NCI-H524 (cell line): ENCODE results near the gene SPR.
A peak's percentile ranks its signal among the peaks of the same experiment; 100 is the strongest.

Source experiments
- DNase-seq, 2 experiments: peaks; one replicate each; lab custom pipeline; 2025; lab: John Stamatoyannopoulos, UW

Gene SPR

DNA sequence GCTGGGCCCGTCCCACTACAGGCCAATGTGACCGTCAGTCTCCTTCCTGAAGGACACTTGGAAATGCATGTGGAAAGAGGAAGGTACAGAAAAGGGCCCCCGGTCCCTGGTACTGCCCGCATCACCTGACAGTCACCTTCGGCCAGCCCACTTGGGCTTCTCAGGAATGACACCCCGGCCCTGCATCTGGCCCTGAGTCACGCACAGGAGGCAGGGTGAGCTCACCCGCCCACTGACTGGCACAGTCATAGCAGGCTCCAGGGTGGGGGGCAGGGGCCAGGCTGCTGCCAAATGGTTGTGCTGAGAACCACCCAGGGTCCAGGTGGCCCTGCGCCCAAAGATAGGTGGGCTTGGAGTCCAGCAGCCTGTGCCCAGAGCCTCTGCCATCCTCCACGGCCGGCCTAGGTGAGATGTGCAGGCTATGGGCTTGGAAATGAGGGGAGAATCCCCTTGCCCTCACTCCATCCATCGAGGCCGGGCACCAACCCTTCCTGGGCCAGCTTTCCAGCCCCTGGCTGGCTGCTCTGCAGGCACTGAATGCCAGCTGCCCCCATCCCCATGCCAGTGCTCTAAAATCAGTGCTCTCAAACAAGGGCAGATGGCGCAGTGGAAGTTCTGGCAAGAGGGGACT is 44.2 kb downstream of the SPR start:
- DNase-seq, result no peak

DNA sequence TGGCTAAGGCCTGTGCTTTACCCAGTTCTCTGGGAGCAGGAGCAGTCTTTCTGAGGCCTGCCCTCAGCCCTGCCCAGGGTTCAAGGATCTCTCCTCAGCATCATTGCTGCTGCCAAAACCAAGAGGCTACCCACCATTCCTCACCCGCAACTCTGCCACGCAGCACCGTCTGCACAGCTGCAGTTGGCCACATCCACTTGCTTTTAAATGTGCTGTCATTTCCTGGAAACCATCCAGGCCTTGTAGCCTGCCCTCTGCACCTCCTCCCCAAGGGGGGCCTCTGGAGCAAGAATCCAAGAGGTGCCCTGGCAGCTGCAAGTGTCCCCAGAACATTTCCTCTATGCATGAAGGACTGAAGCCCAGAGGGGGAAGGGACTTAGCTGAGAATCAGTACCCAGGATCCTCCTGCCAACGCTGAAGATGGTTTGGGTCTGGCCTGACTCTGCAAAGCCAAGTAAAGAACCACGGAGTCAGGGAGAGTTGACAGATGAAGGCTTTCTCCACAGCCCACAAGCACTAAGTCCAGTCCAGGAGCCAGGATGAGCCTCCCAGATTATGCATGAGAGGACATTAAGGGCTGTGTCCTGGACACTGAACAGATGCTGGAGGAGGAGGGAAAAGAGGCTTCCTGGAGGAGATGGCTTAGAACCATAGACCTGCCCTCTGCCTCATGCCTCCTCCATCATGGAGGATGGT is 45.0 kb downstream of the SPR start:
- DNase-seq, result no peak

- DNase-seq, result no peak
Measured at GRCh38 chr2:72932805-72933204, 45.6 kb downstream of the SPR start.

DNA sequence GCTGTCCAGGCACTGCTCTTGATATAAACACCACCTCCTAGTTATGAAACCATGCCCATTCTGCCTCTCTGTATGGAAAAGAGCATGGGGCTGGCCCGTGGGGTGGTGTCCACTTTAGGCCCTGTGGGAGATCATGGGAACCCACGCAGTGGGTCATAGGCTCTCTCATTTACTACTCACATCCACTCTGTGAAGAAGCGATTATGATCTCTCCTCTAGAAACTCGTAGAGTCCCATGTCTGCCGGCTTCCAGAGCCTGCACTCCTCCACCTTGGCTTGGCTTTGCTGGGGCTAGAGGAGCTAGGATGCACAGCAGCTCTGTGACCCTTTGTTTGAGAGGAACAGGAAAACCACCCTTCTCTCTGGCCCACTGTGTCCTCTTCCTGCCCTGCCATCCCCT is 46.0 kb downstream of the SPR start:
- no peak for DNase-seq

DNA sequence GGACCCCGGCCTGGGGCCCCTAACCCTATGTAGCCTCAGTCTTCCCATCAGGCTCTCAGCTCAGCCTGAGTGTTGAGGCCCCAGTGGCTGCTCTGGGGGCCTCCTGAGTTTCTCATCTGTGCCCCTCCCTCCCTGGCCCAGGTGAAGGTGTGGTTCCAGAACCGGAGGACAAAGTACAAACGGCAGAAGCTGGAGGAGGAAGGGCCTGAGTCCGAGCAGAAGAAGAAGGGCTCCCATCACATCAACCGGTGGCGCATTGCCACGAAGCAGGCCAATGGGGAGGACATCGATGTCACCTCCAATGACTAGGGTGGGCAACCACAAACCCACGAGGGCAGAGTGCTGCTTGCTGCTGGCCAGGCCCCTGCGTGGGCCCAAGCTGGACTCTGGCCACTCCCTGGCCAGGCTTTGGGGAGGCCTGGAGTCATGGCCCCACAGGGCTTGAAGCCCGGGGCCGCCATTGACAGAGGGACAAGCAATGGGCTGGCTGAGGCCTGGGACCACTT is 46.5 kb downstream of the SPR start:
- no peak for DNase-seq

- no peak for DNase-seq
Measured at GRCh38 chr2:72934683-72935610, 47.7 kb downstream of the SPR start.

- DNase-seq, result no peak
Measured at GRCh38 chr2:72935611-72935957, 48.4 kb downstream of the SPR start.

DNA sequence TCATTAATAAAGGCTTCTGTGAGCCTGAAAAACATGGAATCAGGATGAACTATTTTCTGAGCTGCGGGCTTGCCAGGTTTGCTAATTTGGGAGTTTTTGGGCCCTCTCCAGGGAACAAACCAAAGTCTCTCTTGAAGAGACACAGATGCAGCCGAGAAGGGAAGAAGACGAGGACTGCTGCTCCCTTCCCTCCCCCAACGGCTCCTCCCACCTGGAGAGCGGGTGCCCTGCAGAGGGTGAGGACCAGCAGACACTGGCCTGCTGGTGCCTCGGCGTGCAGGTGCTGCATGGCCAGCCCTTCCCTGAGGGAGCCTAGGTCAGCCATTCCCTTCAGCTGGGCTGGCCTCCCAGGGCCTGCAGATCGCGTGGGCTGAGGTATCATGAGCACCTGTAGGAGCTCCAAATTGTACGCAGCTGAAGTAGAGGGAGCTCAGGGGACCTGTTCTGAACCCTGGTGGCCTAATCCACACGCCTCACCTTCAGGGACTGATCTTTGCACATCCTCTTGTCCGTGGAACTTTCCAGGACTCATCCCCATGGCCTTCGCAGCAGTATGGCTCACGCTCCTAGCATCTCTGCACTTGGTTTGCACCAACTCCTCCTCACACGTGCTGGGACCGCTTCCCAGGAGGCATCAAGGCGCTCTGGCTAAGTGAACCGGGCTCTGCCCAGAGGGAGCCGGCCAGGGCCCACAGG is 49.6 kb downstream of the SPR start:
- DNase-seq, result no peak

DNA sequence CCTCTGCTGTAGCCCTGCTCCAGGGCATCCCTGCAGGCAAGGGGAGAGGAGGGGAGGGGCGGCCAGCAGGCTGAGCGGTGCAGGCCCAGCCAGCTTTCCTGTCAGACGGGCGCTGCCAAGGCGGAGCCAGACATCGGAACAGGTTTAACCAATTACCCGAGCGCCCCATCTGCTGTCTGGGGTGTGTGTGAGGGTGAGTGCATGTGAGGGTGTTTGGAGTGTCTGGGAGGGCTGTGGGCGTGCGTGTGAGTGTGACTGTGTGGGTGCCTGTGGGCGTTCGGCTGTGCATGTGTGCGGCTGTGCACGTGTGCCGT is 50.1 kb downstream of the SPR start:
- peak; percentile 64 to 85 for DNase-seq

DNA sequence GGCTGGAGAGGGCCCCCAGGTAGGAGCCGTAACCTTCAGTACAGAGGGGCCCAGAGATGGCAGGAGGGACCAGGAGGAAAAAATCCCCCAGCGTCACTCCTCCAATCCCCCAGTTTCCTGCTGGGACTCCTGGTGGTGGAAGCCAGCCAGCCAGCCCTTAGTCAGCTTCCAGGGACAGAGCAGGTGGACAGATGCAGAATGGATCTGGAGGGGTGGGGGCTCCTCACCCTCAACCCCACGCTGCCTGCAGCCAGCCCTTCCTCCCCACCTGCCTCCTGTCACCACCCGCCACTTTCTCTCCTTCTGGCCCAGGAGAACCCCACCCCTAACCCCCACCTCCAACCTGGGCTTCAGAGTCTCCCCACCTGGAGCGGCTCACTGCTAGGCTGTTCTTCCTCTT is 51.2 kb downstream of the SPR start:
- DNase-seq, result peak in 1 of 2 experiments; percentile 57

DNA sequence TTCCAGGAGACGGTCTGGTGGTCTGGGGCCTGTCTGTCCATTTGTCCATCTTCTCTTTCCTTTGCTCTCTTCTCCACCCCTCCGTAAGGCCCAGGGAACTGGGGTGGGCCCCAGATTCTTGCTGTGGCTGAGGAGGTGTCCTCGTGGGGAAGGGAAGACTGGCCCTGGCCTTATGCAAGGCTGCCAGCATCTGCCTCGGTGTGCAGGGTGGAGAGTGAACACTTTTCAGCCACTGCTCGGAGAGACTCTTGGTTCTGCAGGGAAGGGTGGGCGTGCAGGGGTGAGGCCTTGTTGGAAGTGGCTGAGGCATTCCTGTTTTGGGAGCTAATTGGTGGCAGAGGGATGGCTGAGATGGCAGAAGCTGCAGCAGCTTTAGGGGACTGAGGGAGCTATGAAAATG is 53.2 kb downstream of the SPR start:
- DNase-seq, result no peak

GRCh38 chr2:72940786-72941185 is 53.6 kb downstream of the SPR start:
- DNase-seq, result peak; percentile 34 to 62
